SK-N-DZ (cell line): ENCODE data around the gene SLC25A28.

Experiments used
- DNase-seq: peaks from one replicate; pipeline ENCODE4 v3.0.0-alpha.2; 2015; ENCODE audit warnings: low spot score
- small RNA-seq, 2 experiments: library from RNA; depleted of rRNA; stranded (forward); fragments of <200 nt; gene quantifications; one replicate each; pipeline ENCODE3, GENCODE V24; 2014

SLC25A28 gene

DNA sequence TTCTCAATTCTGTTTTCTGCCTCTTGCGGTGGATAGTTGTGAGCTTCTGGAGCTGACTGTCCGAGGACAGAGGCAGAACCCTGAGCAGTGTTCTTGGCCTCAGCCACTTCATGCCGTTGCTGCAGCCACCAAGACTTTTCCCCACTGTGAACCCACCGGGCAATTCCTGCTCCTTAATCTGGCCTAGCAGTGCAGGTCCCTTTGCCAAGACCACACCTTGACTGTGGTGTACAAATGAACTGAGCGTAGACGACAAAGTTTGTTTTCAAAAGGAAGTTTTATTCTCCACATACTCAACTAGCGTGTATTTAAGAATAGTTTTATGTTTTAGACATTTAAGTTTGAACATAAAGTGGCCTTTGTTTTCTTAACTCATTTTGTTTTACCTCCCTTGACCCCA is 29.4 kb downstream of the SLC25A28 start:
- no peak for DNase-seq

DNA sequence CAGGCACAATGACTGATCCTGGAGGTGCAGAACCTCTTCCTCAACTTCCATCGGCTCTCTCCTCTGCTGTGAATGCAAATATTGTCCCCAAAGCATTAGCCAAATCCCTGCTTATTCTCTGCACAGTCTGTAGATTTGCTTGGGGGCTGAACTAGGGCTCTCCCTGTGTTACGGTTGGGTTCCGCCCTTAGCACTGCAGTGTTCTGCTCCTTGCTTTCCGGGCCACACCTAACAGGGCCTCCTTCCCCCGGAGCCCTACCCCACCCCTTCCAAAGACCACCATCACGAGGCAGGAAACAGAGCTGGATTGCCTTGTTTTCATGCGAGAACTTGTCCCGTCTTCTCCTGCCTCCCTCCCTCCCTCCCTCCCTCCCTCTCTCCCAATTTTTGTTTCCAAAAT is 36.6 kb downstream of the SLC25A28 start:
- no peak for DNase-seq

GRCh38 chr10:99582255-99582770 is 37.9 kb downstream of the SLC25A28 start:
- DNase-seq = no peak

DNA sequence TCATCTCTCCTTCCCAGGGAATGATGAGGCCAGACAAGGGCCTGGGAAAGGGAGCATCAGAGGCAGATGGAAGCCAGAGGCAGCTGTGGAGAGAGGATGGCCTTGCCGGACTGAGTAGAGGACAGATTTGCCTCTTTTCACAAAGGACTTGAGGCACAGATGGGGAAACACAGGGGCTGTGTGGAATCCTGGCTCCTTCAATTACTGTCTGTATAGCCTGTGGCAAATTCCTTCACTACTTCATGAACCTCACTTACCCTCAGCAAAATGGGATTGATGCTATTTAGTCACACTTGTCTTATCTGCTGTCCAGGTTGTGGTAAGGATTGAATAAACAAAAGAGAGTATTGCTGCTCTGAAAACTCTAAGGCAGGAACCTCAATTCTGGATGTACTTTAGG is 40.3 kb downstream of the SLC25A28 start:
- DNase-seq = no peak

- DNase-seq = no peak
Observed at GRCh38 chr10:99573790-99574189, 46.4 kb downstream of the SLC25A28 start.

DNA sequence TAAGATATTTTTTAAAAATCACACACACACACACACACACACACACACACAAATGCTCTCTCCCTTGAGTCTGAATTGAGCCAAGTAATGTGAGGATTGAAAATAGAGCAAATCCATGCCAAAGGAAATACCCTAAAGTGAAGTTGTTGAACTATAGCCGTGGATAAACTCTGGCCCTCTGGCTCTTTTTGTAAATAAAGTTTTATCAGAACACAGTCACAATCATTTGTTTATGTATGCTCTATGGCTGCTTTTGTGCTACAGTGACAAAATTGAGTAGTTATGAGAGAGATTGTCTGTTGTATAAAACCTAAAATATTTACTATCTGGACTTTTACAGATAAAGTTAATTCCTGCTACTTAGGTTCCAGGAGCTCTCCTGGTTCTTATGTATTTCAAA is 48.4 kb downstream of the SLC25A28 start:
- DNase-seq = no peak

- DNase-seq = no peak
Observed at GRCh38 chr10:99569961-99570360, 50.3 kb downstream of the SLC25A28 start.

- no peak for DNase-seq
Observed at GRCh38 chr10:99569253-99569939, 50.8 kb downstream of the SLC25A28 start.

- DNase-seq = no peak
Observed at GRCh38 chr10:99565166-99565565, 55.1 kb downstream of the SLC25A28 start.

- DNase-seq = no peak
Observed at GRCh38 chr10:99564361-99564760, 55.9 kb downstream of the SLC25A28 start.

- no peak for DNase-seq
Observed at GRCh38 chr10:99562631-99563030, 57.6 kb downstream of the SLC25A28 start.

Small RNAs within 50 kb of the gene (small RNA-seq; reads per million reads assigned to genes)
- gene AL133353.1 = 0 to 0.03 reads per million in 2 experiments
